HG03060 (cell line): ENCODE measurements around the gene TOR4A.

Experiments used
- ATAC-seq: cut with Tn5 transposase; IDR thresholded peaks from one replicate; pipeline ENCODE4 v1.9.1; 2021; ENCODE audit warnings: low read depth, moderate number of reproducible peaks; ENCODE audit not compliant: unreplicated experiment

Gene TOR4A

DNA sequence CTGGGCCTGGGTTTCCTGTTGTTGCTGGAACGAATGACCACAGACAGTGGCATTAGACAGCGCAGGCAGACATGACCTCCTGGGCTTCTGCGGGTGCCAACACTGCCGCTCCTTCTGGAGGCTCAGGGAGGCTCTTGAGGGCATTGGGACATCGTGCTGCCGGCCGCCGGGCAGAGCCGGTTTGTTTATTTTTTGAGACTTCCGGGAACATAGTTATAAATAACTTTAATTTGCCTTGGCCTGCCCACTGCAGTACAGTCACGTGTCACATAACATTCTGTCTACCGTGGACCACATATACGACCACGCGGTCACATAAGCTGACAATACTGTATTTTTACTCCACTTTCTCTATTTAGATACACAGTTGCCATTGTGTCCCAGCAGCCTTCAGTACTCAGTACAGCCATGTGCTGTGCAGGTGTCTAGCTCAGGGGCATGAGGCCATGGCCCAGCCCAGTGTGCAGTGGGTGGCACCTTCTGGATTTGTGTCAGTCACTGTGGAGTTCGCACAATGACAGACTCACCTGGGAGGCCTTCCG lies 8.2 kb upstream of the TOR4A start:
- ATAC-seq: no peak

DNA sequence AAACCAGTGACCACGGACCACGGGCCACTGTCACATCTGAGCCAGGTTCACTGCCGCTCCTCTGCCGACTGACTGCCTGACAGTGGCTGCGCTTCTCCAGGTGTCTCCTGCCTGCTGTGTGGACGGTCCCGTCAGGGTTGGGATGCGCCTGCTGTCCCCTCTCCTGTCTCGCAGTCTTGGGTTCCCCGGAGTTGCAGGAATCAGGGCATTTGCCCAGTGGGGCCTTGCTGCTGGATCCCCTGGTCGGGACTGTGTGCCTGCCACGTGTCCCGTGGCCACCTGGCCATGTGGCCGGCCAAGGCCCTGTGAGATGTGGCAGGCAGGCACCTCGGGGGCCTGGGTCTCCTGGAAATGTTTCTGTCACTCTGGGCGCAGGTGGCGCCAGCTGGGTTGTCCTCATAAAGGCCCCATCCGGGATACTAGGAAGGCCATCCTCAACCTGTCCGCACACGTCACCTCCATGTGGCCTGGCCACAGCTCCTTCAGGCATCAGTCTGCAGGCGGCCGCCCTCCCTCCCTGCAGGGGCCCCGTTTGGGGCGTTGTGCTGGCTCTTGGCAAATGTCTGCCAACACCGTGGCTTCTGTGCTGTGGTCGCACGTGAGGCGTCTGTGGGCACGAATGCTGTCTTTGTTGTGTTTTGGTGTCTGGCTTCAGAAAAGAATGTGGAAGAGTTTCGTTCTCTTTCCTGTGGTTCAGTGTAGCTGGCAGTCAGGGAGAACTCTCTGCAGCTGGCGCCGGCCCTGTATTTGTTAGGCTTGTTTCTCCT lies 6.4 kb upstream of the TOR4A start:
- no peak for ATAC-seq

DNA sequence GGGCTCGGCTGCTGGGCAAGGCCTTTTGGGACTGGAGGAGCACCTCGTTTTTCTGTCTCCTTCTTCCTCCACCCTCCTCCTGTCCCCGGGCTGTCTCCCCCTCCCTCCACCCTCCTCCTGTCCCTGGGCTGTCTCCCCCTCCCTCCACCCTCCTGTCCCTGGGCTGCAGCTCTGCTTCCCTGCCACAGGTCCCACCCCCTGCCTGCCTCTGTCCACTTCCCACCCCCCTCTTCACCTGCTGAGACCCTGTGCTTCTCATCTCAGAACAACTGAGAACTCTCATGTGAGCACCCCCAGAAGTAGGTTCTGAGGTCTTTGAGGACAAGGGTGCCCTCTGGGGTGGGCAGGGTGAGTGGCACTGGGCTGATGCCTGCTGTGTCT lies 5.8 kb upstream of the TOR4A start:
- ATAC-seq: no peak

DNA sequence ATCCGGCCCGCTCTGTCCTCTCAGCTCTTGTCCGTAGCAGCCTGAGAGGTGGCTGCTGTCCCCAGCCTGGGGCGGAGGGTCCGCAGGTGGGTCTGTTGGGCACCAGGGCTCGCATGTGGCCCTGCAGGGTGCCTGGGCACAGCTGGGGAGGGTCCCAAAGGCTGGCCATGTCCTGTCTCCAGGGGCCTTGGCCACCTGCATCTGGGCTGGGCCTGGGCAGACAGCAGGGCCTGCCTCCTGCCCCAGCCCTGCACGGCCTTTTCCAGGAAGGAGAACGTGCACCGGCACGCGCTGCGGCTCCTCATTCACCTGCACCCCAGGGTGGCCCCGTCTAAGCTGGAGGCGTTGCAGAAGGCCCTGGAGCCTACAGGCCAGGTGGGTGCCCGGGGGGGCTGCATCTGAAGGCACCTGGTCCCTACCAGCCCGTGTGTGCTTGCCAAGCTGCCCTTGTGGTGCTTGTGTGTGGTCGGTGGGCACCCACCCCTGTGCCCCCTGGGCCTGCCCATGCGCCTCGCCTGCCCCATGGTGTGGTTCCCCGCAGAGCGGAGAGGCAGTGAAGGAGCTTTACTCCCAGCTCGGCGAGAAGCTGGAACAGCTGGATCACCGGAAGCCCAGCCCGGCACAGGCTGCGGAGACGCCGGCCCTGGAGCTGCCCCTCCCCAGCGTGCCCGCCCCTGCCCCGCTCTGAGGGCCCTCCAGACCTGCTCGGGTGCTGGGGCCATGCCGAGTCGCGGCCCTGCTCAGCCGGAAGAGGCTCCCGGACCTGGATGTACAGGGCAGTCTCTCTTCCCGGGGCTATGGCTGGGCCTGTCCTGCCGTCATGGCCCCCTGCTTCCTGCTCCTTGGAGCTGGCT lies 5.1 kb upstream of the TOR4A start:
- no peak for ATAC-seq

DNA sequence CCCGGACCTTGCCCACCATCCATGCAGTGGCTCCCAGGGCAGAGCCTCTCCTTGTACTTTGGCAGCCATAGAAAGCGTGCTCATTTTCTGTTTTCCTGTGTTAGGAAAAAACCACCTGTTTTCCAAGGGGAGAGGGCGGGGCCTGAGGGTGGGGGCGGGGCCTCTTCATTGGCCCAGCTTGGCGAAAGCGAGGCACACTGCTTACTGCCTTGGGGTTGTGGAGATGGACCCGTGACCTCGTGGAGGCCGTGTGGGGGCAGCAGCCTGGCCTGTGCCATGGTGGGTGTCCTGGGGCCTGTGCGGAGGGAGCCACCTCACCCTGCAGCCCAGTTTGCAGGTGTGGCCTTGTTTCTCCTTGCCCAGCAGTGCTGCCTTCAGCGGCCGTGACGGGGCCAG lies 4.4 kb upstream of the TOR4A start:
- no peak for ATAC-seq

DNA sequence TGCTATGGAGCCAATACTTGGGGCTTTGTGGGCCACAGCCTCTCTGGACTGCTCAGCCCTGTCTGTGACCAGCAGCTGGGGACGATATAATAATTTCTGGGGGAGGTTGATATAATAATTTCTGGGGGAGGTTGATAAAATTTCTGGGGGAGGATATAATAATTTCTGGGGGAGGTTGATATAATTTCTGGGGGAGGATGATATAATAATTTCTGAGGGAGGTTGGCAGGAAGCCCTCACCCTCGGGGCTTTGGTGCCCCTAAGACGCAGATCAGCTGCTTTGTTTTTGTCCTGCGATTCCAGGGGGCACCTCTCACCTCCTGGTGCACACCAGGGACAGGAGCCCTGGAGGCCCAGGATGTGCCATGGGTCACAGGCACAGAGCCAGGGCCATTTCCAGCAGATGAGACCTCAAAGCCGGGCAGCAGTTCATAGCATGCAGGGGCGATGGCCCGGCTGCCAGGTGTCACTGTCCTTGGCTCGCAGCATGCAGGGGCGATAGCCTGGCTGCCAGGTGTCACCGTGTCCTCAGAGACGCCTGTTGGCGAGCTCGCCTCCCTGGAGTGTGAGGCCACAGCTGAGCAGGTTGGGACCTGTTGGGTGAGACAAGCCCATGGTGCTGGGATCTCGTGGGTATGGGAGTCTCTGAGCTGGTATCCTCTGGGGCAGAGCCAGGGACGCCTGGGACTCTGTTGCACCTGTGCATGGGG lies 3.8 kb upstream of the TOR4A start:
- no peak for ATAC-seq

DNA sequence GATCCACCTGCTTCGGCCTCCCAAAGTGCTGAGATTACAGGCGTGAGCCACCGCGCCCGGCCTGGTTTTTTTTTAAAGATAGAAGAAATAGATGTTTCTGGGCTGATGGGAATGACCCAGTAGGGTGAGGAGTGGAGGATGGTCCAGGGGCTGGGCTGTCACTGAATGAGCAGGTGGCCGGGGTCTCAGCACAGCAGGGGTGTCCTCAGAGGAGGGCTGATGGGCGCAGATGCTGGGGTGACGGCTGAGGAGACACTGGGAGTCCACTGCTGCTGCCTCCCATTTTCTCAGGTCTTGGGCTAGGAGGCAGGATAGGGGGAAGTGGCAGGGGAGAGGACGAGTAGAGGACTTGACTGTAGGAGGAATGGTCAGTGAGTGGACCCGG lies 2.3 kb upstream of the TOR4A start:
- no peak for ATAC-seq

DNA sequence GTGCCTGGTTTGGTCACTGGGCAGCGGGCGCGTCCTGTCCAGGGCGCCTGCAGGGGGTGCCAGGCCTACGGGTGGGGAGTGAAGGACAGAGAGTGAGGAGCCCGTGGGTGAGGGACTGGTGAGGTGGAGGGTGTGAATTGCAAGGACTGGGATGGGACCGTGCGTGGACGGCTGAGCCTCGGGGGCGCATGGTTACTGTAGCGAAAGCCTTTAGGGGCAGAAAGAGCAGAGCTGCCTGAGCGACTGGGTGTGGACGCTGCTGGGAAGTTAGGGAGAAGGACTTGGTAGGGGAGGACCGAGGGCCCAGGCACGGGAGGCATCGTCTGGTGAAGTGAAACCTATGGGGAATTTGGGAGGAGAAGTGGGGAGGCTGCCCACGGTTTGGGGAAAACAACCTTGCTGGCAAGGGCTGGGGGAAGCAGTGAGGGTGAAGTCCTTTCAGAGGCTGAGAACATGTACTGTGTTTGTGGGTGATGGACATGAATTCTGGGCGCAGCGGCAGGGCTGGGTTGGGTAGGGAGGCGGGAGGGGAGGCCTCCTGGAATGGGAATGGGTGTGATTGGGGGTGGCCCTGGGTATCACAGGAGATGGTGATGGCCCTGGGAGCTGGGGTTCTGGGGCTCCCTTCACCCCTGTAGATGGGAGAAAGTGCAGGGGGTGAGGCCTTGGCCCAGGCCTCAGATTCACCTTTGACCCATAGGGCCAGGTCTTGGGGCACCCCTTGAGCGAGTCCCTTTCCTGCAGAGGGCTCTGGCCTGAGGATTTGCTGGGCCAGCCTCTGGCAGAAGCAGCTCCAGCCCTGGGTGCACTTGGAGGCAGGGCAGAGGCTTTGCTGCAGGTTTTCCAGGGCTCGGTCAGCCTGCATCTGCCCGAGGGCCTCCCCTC lies 1.7 kb upstream of the TOR4A start:
- ATAC-seq: no peak

DNA sequence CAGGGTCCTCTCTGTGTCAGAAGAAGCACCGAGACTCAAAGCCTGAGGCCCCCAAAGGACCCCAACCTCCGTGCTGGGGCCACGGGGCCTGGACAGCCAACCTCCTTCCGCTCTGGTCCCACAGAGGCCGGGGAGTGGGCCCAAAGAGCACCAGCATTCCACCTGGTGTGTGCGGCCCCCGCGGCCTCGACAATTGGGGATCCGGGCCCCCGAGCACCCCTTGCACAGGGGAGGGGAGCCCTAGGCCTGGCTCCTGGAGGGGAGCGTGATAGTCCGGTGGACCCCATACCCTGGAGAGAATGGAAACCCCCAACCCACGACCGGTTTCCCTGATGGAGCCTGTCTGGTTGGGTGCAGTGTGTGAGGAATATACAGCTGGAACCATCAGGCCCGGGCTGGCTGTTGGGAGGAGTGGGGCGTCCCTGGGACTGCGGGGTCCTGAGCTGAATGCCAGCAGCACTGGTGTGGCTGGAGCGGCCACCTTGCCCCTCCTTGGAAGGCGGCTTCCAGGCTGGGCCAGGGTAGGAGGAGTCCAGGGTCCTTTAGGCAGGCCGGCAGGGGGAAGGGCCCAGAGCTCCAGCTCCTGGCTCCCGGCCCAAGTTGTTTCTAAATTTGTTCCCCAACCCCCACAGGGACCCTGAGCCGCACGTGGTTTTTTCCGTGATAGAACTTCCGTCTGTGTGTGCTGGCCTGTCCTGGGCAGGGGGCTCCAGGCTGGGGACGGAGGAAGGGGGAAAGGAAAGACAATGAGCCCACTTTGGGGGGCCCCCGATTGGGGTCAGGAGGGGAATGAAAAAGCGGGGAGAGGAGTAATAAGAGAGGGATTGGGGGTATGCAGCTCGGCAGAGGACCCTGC lies 825 bp upstream of the TOR4A start:
- ATAC-seq: no peak

DNA sequence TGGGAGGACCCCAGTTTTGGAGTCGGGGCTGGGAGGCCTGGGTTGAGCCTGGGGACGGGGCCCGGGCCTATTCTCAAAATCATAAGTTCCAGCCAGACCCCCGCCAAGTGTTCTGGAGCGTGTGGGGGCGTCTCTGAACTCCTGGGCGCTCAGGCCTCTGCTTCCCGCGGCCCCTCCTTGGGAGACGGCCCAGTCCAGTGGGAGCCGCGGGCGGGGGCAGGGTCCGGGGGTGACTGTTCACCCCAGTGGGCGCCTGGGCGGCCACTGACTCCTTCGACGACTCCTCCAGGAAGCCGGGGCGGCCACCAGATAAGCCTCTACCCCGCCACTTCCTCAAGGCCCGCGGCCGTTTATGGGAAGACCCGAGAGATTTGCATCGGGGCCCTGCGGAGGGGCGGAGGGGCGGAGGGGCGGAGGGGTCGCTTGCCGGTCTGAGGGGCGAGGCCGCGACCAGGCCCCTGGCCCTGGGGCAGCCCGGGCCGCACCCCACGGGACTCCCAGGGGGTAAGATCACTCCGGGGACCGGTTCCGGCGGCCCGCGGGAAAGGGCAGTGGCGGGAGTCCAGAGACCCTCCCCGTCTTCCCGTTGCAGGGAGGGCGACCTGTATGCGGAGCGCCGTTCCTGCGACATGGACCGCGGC lies 655 bp downstream of the TOR4A start:
- ATAC-seq: no peak

DNA sequence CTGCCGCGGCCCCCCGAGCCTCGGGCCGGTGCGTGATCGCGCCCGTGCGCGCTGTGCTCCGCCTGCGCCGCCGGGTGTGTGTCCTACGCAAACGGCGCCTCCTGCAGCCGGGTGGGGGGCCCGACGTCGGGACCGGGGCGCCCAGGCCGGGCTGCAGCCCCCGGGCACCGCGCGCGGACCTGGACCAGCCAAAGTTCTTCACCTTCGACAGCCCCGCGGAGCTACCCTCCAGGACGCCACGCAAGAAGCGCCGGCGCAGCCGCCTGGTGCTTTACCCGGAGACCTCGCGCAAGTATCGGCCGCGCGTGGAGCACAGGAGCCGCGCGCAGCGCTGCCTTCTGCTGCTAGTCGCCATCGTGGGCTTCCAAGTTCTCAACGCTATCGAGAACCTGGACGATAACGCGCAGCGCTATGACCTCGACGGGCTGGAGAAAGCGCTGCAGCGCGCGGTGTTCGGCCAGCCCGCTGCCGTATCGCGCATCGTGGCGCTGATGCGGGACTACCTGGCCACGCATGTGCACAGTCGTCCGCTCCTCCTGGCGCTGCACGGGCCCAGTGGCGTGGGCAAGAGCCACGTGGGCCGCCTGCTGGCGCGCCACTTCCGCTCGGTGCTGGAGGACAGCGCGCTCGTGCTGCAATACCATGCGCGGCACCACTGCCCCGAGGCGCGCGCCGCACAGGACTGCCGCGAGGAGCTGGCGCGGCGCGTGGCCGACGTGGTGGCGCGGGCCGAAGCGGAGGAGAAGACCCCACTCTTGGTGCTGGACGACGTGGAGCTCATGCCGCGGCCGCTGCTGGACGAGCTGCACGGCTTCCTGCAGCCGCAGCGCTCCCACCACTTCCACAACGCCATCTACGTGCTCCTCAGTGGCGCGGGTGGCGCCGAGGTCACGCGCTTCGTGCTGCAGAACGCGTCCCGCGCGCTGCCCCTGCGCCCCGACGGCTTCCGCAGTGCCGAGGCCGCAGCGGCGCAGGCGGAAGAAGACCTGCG lies 1.5 kb downstream of the TOR4A start:
- ATAC-seq: no peak

DNA sequence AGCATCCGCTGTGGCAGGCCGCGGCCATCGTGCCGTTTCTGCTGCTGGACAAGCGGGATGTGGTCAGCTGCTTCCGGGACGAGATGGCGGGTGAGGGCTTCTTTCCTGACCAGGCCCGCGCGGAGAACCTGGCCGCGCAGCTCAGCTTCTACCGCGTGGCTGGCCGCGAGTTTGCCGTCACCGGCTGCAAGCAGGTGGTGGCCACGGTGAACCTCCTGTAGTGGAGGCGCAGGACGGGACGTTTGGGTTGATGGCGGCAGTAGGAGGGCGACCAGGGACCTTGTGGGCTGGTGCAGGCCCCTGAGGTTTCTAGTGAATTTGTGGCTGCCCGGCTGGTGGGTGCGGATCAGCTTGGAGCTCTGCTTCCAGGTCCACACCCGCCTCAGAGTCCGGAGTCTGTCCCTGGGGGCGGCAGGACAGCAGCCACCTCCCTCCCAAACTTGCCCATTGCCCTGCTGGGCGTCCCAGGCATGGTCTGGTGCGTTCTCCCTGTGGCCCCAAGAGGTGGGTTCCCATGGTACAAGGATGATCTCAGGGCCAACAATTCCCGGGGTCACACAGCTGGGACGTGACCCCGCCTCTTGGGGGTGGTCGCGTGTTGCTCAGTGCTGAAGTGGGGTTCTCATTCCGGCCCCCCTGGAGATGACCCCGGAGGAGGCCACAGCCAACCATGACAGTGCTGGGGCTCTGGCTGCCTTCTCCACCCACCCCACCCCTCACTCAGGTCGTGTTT lies 2.4 kb downstream of the TOR4A start:
- no peak for ATAC-seq

DNA sequence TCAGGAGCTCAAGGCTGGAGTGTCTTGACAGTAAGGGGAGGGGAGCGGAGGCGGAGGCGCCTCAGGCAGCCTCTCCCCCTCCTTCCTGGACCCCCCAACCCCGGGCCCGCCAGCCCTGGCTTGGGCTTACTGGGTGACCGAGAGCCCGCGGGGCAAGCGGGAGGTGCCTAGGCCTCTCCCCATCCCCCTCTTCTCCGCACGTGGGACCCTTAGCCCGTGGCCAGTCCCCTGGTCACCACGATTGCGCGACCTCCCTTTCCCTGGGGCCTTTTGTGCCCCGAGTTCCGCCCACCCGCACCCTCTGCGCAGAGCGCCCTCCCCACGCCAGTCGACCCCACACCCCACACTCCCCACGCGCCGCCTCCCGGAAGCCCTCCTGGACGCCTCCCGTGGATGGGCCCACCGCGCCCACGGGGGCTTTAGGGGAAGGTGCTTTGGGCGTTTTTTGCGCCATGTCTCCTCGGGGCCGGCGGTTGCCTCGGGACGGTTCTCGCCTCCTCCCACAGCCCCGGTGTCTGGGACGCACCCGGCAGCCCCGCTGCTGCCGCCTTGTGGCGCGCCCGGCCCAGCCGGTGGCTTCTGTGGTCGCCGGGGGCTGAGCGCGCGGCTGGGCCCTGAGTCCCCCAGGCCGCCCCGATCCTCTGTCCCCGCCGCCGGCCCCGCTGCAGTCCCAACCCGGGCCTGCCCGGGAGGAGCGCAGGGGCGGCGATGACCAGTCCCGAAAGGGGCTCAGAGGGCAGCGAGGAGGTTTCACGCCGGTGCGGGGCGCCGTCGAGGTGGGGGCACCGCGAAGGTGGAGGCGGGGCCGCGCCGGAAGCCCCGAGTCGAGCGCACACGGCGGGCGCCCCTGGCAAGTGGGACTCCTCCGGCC lies 3.2 kb downstream of the TOR4A start:
- ATAC-seq: no peak

DNA sequence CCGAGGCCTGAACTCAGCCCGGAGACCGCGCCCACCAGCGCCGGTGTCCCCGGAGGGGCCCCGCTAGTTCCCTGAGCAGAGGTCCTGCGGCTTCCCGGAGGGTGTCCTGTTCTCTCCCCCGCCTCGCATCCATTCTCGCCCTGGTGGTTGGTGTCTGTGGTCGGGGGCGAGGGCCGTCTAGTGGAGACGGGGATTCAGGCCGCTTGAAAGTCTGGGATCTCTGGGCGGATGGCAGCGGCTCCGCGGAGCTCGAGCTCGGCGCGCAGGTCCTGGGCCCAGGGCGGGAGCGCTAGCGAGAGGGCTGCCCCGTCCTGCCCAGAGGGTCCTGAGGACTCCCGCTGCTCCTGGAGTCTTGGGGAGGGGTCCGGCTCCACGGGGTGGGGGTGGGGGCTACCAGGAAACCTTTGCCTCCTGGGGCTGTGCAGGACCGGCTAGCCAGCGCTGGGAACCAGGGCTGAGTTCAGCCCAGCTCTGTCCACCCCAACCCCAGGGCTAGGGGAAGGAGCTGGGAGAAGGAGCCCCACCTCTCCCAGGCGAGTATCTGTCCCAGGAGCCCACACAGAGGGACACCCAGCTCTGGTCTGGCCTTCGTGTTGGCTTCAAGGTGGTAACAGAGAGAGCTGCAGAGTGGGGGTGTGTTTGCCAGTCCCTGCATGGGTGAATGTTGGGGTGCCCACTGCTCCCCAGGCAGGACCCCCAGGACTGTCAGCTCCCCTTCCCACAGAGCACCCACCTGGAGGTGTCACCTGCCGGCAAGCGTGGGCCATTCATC lies 4.0 kb downstream of the TOR4A start:
- ATAC-seq: no peak

DNA sequence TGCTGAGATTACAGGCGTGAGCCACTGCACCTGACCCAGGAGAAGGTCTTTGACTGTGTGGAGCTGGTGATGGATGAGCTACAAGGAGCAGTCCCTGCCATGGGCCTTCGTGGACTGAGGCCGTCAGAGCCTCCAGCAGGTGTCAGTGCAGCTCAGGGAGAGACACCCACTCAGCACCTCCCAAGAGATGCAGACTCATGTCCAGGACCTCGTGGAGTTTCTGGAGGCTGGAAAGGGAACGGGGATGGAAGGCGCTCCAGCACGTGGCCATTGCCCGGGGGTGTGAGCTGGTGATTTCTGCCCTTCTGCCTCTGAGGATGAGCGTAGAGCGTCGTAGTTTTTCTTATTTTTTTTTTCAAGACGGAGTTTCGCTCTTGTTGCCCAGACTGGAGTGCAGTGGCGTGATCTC lies 9.5 kb downstream of the TOR4A start:
- no peak for ATAC-seq
